ENCODE results near the gene TTC28. TPM values are rescaled to one million over a fixed set of nuclear protein-coding genes. Genes with fewer than 3 reads are reported as not detected.

TTC28 gene
- total RNA-seq, 5 donors from 2014 or later (not counting 1 experiment from before 2014, with no cell fraction given), result 2.3 to 7.8 (median 3.0) TPM

DNA sequence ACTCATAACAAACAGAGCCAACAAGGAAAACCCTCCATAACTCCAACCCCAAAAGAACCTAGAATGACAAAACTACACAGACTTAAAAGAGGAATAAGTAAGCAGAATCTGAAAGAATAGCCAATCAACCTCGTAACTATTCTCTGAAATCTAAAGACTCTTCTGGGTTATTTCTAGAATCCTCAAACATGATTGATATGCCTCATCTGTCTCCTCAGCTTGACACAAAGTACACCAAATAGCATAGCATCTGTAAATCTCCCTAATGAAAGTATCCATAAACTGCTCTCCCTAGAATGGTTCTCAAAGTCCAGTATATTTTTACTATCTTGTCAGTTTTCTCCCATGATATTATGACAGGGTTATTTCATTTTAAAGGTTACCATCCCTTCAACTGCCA is 195.0 kb downstream of the TTC28 start:
- H3K36me3 ChIP-seq (ENCODE audit: control insufficient read depth in 2 of 2, extremely low read depth in 1 of 2, insufficient read depth in 1 of 2, low read length in 1 of 2), result no peaks in the 10 kb centered on the region
- no peak overlapping the region for H3K4me3 Mint-ChIP-seq
- H3K4me1 Mint-ChIP-seq, result no peaks in the 10 kb centered on the region
- DNase-seq, result no peak
- no peak overlapping the region for H3K4me3 ChIP-seq (ENCODE audit: control insufficient read depth in 1 of 2, extremely low read depth in 1 of 2, low read length in 1 of 2)
- peaks cover 0 to 15% of the 10 kb centered on the region in 2 experiments for H3K27me3 ChIP-seq (replicated peaks in 1 of 2; ENCODE audit: control insufficient read depth in 2 of 2, extremely low read depth in 1 of 2, insufficient read depth in 2 of 2, low read length in 1 of 2)
- no peaks in the 10 kb centered on the region for H3K36me3 Mint-ChIP-seq
- 100% methylated on average over 1 of the region's 1 CpG for WGBS (ENCODE audit: insufficient coverage)
- no peaks in the 10 kb centered on the region for H3K9me3 ChIP-seq
- no peak overlapping the region for H3K27ac Mint-ChIP-seq
- POLR2A ChIA-PET, result no interaction called here
- no peaks in the 10 kb centered on the region for H3K4me1 ChIP-seq (ENCODE audit: control insufficient read depth in 1 of 2, extremely low read depth in 1 of 2, insufficient read depth in 2 of 2, low read length in 2 of 2)
- no peak for ATAC-seq (replicated peaks in 1 of 4)
- H3K27ac ChIP-seq (ENCODE audit: low read length), result no peak overlapping the region
- no peaks in the 10 kb centered on the region for H3K9me3 Mint-ChIP-seq
- peaks cover 30 to 37% of the 10 kb centered on the region in 2 donors for H3K27me3 Mint-ChIP-seq
- CTCF ChIA-PET, result no interaction called here

DNA sequence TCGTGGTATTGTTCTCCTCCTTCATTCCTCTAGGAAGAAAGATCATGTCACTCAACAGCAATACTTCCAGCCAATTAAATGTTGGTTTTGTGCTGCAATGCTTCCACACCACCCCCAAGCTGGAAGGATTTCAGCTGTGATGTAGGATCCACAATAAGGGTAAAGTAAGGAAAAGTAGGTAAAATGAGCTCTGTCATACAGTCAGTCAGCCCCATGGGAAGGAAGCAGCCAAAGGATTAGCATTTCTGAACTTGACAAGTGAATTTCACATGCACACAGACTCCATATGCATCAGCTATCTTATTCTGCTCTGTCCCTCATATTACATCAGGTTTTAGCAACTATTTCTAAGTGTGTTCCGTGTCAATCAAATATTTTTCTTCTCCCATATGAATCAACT is 197.9 kb downstream of the TTC28 start:
- Histone ChIP-seq H3K36me3 (ENCODE audit: control insufficient read depth in 2 of 2, extremely low read depth in 1 of 2, insufficient read depth in 1 of 2, low read length in 1 of 2) (no peaks in the 10 kb centered on the region), H3K4me1 (ENCODE audit: control insufficient read depth in 1 of 2, extremely low read depth in 1 of 2, insufficient read depth in 2 of 2, low read length in 2 of 2) (no peaks in the 10 kb centered on the region), H3K27me3 (replicated peaks in 1 of 2; ENCODE audit: control insufficient read depth in 2 of 2, extremely low read depth in 1 of 2, insufficient read depth in 2 of 2, low read length in 1 of 2) (peaks cover 0 to 8% of the 10 kb centered on the region in 2 experiments), H3K4me3 (ENCODE audit: control insufficient read depth in 1 of 2, extremely low read depth in 1 of 2, low read length in 1 of 2) (no peak overlapping the region), H3K9me3 (no peaks in the 10 kb centered on the region), H3K27ac (ENCODE audit: low read length) (no peak overlapping the region)
- CTCF ChIA-PET, result no interaction called here
- H3K27me3 Mint-ChIP-seq, result peaks cover 19 to 25% of the 10 kb centered on the region in 2 donors
- no peaks in the 10 kb centered on the region for H3K36me3 Mint-ChIP-seq
- ATAC-seq (replicated peaks in 1 of 4) (no peak), DNase-seq (no peak)
- WGBS (ENCODE audit: insufficient coverage), result no CpG with 5 or more reads among the region's 2 CpGs
- POLR2A ChIA-PET, result no interaction called here
- no peak overlapping the region for H3K4me3 Mint-ChIP-seq
- H3K4me1 Mint-ChIP-seq, result no peaks in the 10 kb centered on the region
- H3K9me3 Mint-ChIP-seq, result no peaks in the 10 kb centered on the region
- no peak overlapping the region for H3K27ac Mint-ChIP-seq

- WGBS (ENCODE audit: insufficient coverage), result no CpG with 5 or more reads among the region's 3 CpGs
- POLR2A ChIA-PET, result interaction anchor here in 1 of 2 donors (0.6 kb wide), 1 partner anchor 577 kb away, joined by 7 read pairs; no protein-coding TSS in a partner anchor
- Histone ChIP-seq H3K27ac (ENCODE audit: low read length) (no peak overlapping the region), H3K4me1 (ENCODE audit: control insufficient read depth in 1 of 2, extremely low read depth in 1 of 2, insufficient read depth in 2 of 2, low read length in 2 of 2) (no peaks in the 10 kb centered on the region), H3K9me3 (no peaks in the 10 kb centered on the region), H3K27me3 (replicated peaks in 1 of 2; ENCODE audit: control insufficient read depth in 2 of 2, extremely low read depth in 1 of 2, insufficient read depth in 2 of 2, low read length in 1 of 2) (peaks cover 0 to 8% of the 10 kb centered on the region in 2 experiments), H3K36me3 (ENCODE audit: control insufficient read depth in 2 of 2, extremely low read depth in 1 of 2, insufficient read depth in 1 of 2, low read length in 1 of 2) (no peaks in the 10 kb centered on the region), H3K4me3 (ENCODE audit: control insufficient read depth in 1 of 2, extremely low read depth in 1 of 2, low read length in 1 of 2) (no peak overlapping the region)
- H3K4me3 Mint-ChIP-seq, result no peak overlapping the region
- no peaks in the 10 kb centered on the region for H3K9me3 Mint-ChIP-seq
- H3K27ac Mint-ChIP-seq, result no peak overlapping the region
- H3K36me3 Mint-ChIP-seq, result no peaks in the 10 kb centered on the region
- no peaks in the 10 kb centered on the region for H3K4me1 Mint-ChIP-seq
- no peak for ATAC-seq (replicated peaks in 1 of 4)
- no peak for DNase-seq
- CTCF ChIA-PET, result no interaction called here
- H3K27me3 Mint-ChIP-seq, result peaks cover 14 to 17% of the 10 kb centered on the region in 2 donors
These were observed 199.5 kb downstream of the TTC28 start for GRCh38 chr22:28480000-28480715.

- H3K9me3 Mint-ChIP-seq, result no peaks in the 10 kb centered on the region
- ChIA-PET POLR2A (no interaction called here), CTCF (no interaction called here)
- H3K9me3 ChIP-seq, result no peaks in the 10 kb centered on the region
- ATAC-seq (replicated peaks in 1 of 4) (no peak), DNase-seq (no peak)
- H3K27me3 Mint-ChIP-seq, result peaks cover 8 to 18% of the 10 kb centered on the region in 2 donors
- H3K4me1 ChIP-seq (ENCODE audit: control insufficient read depth in 1 of 2, extremely low read depth in 1 of 2, insufficient read depth in 2 of 2, low read length in 2 of 2), result no peaks in the 10 kb centered on the region
- H3K4me3 ChIP-seq (ENCODE audit: control insufficient read depth in 1 of 2, extremely low read depth in 1 of 2, low read length in 1 of 2), result no peak overlapping the region
- H3K4me1 Mint-ChIP-seq, result no peaks in the 10 kb centered on the region
- H3K4me3 Mint-ChIP-seq, result no peak overlapping the region
- peaks cover 0 to 4% of the 10 kb centered on the region in 2 experiments for H3K27me3 ChIP-seq (replicated peaks in 1 of 2; ENCODE audit: control insufficient read depth in 2 of 2, extremely low read depth in 1 of 2, insufficient read depth in 2 of 2, low read length in 1 of 2)
- H3K27ac ChIP-seq (ENCODE audit: low read length), result no peak overlapping the region
- no peak overlapping the region for H3K27ac Mint-ChIP-seq
- no peaks in the 10 kb centered on the region for H3K36me3 ChIP-seq (ENCODE audit: control insufficient read depth in 2 of 2, extremely low read depth in 1 of 2, insufficient read depth in 1 of 2, low read length in 1 of 2)
- no peaks in the 10 kb centered on the region for H3K36me3 Mint-ChIP-seq
These were observed 201.1 kb downstream of the TTC28 start for GRCh38 chr22:28478564-28478963.

DNA sequence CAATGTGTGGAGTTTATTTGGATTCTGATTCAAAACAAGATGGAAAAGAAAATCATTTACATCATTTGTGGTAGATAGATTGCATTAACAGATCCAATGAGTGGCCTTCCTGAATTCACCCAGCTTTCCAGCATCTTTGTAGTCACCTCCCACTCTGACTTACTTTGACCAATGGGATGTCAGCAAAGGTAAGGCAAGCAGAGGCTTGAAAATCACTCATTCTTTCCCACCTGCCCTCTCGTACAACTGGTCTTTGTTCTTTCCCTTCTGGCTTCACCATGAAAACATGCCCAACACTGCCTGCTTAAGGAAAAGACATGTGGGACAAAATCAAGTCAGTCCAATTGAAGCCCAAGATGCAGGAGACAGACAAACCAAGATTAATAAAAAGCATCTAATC is 202.1 kb downstream of the TTC28 start:
- DNase-seq (no peak), ATAC-seq (replicated peaks in 1 of 4) (no peak)
- Histone ChIP-seq H3K4me3 (ENCODE audit: control insufficient read depth in 1 of 2, extremely low read depth in 1 of 2, low read length in 1 of 2) (no peak overlapping the region), H3K27me3 (replicated peaks in 1 of 2; ENCODE audit: control insufficient read depth in 2 of 2, extremely low read depth in 1 of 2, insufficient read depth in 2 of 2, low read length in 1 of 2) (peaks cover 0 to 6% of the 10 kb centered on the region in 2 experiments), H3K36me3 (ENCODE audit: control insufficient read depth in 2 of 2, extremely low read depth in 1 of 2, insufficient read depth in 1 of 2, low read length in 1 of 2) (no peaks in the 10 kb centered on the region), H3K4me1 (ENCODE audit: control insufficient read depth in 1 of 2, extremely low read depth in 1 of 2, insufficient read depth in 2 of 2, low read length in 2 of 2) (no peaks in the 10 kb centered on the region), H3K27ac (ENCODE audit: low read length) (no peak overlapping the region), H3K9me3 (no peaks in the 10 kb centered on the region)
- H3K27ac Mint-ChIP-seq, result no peak overlapping the region
- H3K27me3 Mint-ChIP-seq, result peaks cover 6 to 14% of the 10 kb centered on the region in 2 donors
- POLR2A ChIA-PET, result no interaction called here
- no peaks in the 10 kb centered on the region for H3K4me1 Mint-ChIP-seq
- CTCF ChIA-PET, result no interaction called here
- WGBS (ENCODE audit: insufficient coverage), result 80% methylated on average over 1 of the region's 1 CpG
- H3K36me3 Mint-ChIP-seq, result no peaks in the 10 kb centered on the region
- no peak overlapping the region for H3K4me3 Mint-ChIP-seq
- H3K9me3 Mint-ChIP-seq, result no peaks in the 10 kb centered on the region

DNA sequence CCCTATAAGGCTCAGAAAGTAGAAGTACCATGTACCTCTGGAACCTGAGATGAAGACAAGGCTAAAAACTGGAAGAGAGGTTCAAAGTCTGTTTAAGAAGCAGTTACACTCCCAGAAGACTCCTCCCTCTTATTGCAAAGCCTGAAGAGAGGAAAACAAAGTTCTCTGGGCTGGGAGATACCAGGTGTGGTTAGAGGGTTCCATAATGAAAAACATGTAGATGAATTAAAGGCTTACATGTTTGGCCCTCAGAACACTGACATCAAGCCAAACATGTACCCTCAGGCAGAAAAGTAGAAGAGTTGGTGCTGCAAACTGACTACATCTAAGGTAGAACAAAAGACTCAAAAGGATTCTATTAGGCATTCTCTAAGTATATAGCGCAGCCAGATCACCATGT is 205.3 kb downstream of the TTC28 start:
- Histone ChIP-seq H3K27ac (ENCODE audit: low read length) (no peak overlapping the region), H3K9me3 (no peaks in the 10 kb centered on the region), H3K4me1 (ENCODE audit: control insufficient read depth in 1 of 2, extremely low read depth in 1 of 2, insufficient read depth in 2 of 2, low read length in 2 of 2) (no peaks in the 10 kb centered on the region), H3K36me3 (ENCODE audit: control insufficient read depth in 2 of 2, extremely low read depth in 1 of 2, insufficient read depth in 1 of 2, low read length in 1 of 2) (no peaks in the 10 kb centered on the region), H3K4me3 (ENCODE audit: control insufficient read depth in 1 of 2, extremely low read depth in 1 of 2, low read length in 1 of 2) (no peak overlapping the region), H3K27me3 (replicated peaks in 1 of 2; ENCODE audit: control insufficient read depth in 2 of 2, extremely low read depth in 1 of 2, insufficient read depth in 2 of 2, low read length in 1 of 2) (peaks cover 0 to 3% of the 10 kb centered on the region in 2 experiments)
- no peak for DNase-seq
- ChIA-PET POLR2A (interaction anchor here in 1 of 2 donors (0.7 kb wide), 1 partner anchor 1959 kb away, joined by 21 read pairs; no protein-coding TSS in a partner anchor), CTCF (no interaction called here)
- peaks cover 9 to 16% of the 10 kb centered on the region in 2 donors for H3K27me3 Mint-ChIP-seq
- H3K9me3 Mint-ChIP-seq, result no peaks in the 10 kb centered on the region
- no peaks in the 10 kb centered on the region for H3K4me1 Mint-ChIP-seq
- H3K4me3 Mint-ChIP-seq, result no peak overlapping the region
- no peak overlapping the region for H3K27ac Mint-ChIP-seq
- H3K36me3 Mint-ChIP-seq, result no peaks in the 10 kb centered on the region
- no peak for ATAC-seq (replicated peaks in 1 of 4)
- no CpG with 5 or more reads among the region's 1 CpG for WGBS (ENCODE audit: insufficient coverage)

All from T-cell (primary cell).